ENCODE data around the gene GNB5.
"Not testable (repeated sequence)": the region's sequence is repeated elsewhere in the genome, so short reads cannot be mapped to it uniquely, and the experiment has no call there.

GNB5 gene

DNA sequence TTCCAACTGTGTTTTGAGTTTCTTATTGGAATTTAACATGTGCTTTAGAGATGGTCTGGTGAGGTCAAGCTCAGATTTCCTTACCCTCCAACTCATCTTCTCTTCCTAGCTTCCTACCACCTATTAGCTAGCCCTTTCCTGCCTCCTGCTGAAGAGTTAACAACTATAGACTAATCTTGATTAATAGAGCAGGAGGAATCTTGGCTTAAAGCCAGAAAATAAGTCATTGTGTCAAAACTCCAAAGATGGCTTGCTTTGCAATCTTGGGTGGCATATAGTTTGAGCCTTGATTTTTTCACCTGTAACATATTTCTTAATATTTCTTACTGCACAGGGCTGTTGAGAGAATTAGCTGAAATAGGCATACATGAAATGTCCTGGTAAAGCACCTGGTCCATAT lies 105.9 kb downstream of the GNB5 start:
- TF ChIP-seq, protein P1, sequence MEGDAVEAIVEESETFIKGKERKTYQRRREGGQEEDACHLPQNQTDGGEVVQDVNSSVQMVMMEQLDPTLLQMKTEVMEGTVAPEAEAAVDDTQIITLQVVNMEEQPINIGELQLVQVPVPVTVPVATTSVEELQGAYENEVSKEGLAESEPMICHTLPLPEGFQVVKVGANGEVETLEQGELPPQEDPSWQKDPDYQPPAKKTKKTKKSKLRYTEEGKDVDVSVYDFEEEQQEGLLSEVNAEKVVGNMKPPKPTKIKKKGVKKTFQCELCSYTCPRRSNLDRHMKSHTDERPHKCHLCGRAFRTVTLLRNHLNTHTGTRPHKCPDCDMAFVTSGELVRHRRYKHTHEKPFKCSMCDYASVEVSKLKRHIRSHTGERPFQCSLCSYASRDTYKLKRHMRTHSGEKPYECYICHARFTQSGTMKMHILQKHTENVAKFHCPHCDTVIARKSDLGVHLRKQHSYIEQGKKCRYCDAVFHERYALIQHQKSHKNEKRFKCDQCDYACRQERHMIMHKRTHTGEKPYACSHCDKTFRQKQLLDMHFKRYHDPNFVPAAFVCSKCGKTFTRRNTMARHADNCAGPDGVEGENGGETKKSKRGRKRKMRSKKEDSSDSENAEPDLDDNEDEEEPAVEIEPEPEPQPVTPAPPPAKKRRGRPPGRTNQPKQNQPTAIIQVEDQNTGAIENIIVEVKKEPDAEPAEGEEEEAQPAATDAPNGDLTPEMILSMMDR (IDR thresholded peaks at IDR 0.05; ENCODE audit: low read depth, low read length) = no peak
- DNase-seq (ENCODE audit: low read depth in 2 of 2) = peak in 1 of 2 donors; percentile 34

DNA sequence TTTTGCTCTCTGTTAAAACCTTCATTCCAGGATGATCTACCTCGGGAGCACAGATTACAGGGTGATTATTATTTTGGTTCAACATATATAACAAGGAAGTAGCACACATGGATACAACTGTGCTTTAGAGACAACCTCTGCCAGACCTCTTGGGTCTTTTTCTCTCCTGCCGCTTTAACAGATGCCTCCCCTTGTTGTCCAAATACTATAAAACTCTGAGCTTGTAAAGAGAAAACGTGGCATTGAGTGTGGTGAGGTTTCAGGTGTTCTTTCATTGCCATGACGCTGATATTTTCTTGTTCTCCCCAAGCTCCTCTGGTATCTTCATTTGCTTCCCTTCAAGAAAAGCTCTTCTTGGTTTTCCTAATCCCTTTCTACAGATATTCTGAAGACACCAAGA lies 107.6 kb downstream of the GNB5 start:
- no peak overlapping the region for H3K4me3 ChIP-seq (replicated peaks in 1 of 2; ENCODE audit: low read depth in 2 of 2, low read length in 2 of 2)
- TF ChIP-seq, protein P1 (IDR thresholded peaks at IDR 0.05; ENCODE audit: low read depth, low read length) = no peak
- no peak for DNase-seq (ENCODE audit: low read depth in 2 of 2)

More for the DNA sequence above, 105.9 kb downstream of the GNB5 start:
- no peak overlapping the region for H3K4me3 ChIP-seq (replicated peaks in 1 of 2; ENCODE audit: low read depth in 2 of 2, low read length in 2 of 2)

DNA sequence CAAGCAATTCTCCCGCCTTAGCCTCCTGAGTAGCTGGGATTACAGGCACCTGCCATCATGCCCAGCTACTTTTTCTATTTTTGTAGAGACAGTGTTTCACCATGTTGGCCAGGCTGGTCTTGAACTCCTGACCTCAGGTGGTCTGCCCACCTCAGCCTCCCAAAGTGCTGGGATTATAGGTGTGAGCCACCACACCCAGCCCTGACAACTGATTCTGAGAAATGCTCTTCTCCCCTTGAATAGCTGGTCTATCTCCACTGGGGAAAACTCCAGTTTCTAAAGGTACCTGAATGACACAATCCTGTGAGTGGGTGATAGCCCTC lies 108.2 kb downstream of the GNB5 start:
- DNase-seq (ENCODE audit: low read depth in 2 of 2); H3K4me3 ChIP-seq (replicated peaks in 1 of 2; ENCODE audit: low read depth in 2 of 2, low read length in 2 of 2): not testable (repeated sequence)

DNA sequence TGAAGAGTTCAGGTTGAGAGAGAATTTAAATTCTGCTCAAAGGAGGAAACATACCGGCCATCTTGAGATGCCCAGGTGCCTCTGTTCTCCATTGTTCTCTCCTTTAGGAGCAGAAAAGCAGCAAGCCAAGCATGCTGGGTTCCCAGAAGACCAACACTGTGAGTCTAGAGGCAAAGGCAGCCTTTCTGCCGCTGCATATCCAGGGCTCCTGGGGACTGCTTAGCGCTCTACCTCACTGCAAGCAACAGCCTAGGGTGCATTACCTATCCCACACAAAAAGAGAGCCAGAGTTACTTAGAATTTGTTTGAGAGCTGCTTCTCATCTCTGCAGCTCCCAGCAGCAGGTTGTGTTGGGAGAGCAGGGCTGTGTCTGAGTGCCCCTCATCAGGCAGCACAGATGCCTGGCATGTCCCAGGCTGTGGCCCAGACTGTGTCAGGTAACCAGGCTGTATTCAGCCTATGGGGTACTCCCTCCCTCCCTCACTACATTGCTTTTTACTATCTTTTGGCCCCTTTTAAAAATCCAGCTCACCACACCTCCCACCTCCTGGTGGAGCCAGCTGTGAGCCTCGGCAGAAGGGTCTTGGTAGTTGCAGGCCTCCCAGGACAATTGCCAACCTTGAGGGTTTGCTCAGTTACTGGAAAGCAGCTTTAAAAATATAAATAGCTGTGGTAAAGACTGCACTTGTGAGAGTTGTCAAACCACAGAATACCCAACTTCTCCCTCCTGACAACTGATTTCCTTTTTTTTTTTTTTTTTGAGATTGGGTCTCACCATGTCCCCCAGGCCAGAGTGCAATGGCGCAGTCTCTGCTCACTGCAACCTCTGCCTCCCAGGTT lies 108.8 kb downstream of the GNB5 start:
- TF ChIP-seq, protein P1 (IDR thresholded peaks at IDR 0.05; ENCODE audit: low read depth, low read length) = no peak
- DNase-seq (ENCODE audit: low read depth in 2 of 2) = peak in 1 of 2 donors; percentile 64
- no peak overlapping the region for H3K4me3 ChIP-seq (replicated peaks in 1 of 2; ENCODE audit: low read depth in 2 of 2, low read length in 2 of 2)

DNA sequence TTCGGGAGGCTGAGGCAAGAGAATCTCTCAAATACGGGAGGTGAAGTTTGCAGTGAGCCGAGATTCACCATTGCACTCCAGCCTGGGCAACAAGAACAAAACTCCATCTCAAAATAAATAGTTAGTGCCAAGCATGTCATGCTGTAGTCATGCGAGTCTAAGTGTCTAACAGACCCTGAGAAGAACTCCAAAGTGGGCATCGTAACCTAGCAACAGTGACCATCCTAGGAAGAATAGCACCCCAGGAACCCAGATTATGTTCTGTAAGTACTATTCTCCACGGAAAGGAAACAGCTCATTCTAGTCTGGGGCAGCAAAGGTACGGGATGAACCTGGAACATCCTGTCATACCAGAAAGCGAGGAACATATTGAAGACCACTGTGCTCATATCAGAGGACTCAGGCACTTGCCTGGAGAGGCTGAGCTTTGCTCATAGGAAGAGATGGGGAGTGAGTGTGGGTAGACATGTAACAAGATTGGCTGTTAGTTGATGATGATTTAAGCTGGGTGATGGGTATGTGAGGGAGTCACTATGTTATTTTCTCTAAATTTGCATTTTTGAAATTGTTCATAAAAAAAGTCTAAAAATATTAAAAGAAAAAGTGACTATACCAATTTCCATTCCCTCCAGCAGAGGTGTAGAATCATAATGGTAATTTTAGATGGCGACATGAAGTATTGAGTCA lies 110.3 kb downstream of the GNB5 start:
- TF ChIP-seq, protein P1 (IDR thresholded peaks at IDR 0.05; ENCODE audit: low read depth, low read length) = no peak
- H3K4me3 ChIP-seq (replicated peaks in 1 of 2; ENCODE audit: low read depth in 2 of 2, low read length in 2 of 2) = no peak overlapping the region
- DNase-seq (ENCODE audit: low read depth in 2 of 2) = no peak

DNA sequence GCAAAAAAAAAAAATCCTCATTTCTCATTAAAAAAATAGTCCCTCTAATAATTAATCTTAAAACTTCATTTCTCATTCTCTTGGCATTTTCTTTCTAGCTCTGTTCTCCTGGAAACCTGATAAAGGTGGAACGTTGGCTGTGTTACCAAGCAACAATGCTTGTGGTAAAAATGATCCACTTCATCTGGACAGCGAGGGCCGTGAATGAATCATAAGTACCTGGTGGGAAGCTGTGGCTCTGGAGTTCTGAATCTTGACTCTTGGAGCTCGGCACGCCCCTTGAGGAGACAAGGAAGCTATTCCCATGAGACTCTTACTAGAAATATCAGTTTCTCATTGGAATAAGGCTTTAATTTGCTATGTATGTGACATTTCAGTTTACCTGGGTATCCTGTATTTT lies 111.2 kb downstream of the GNB5 start:
- H3K4me3 ChIP-seq (replicated peaks in 1 of 2; ENCODE audit: low read depth in 2 of 2, low read length in 2 of 2) = no peak overlapping the region
- DNase-seq (ENCODE audit: low read depth in 2 of 2) = peak; percentile 32 to 43

More for the DNA sequence above, 111.2 kb downstream of the GNB5 start:
- TF ChIP-seq, protein P1 (IDR thresholded peaks at IDR 0.05; ENCODE audit: low read depth, low read length) = no peak
